Measurements from ENCODE around the gene NAA30. TPM values are rescaled to one million over a fixed set of nuclear protein-coding genes. Genes with fewer than 3 reads are reported as not detected.

The NAA30 gene
- total and polyA plus RNA-seq, 9 of the 15 experiments (the other 6 are each of a cell fraction or from before 2014, with no cell fraction given) = 2.2 to 8.0 (median 6.9) TPM

DNA sequence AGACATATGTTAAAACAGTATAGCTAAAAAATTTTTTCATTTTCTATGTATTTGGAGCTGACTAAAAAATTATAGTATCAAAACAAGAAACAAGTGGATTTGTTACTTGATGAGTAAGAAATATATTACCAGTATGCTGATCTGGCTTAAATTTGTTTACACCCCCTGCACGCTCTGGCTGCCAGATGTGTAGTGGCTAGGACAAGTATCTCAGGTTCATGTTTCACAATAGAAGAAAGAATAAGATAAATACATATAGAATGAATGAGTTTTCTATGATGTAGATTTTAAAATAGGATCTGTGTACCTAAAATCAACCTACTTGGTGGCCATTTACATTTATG lies 13.1 kb downstream of the NAA30 start:
- no peaks in the 10 kb centered on the region for H3K9me1 ChIP-seq (ENCODE audit: control insufficient read depth, insufficient read depth, low read length)
- no peak for ATAC-seq
- TF ChIP-seq SAFB (IDR thresholded peaks at IDR 0.05; ENCODE audit: borderline replicate concordance, low read depth, low read length) (no peak), ZNF764 (CRISPR knock-in tag; IDR thresholded peaks at IDR 0.05; ENCODE audit: low read depth) (no peak), ZNF197 (CRISPR knock-in tag; IDR thresholded peaks at IDR 0.05; ENCODE audit: low read depth) (no peak), CREB3L1 (IDR thresholded peaks at IDR 0.05; ENCODE audit: borderline replicate concordance, low read depth) (no peak), KDM2B (CRISPR knock-in tag; IDR thresholded peaks at IDR 0.05) (no peak), HMGN3 (IDR thresholded peaks at IDR 0.05; ENCODE audit: borderline replicate concordance, extremely low read depth, insufficient read length, low read depth, low read length) (no peak), TAL1 (IDR thresholded peaks at IDR 0.05) (no peak), FOXM1 (IDR thresholded peaks at IDR 0.05; ENCODE audit: low read depth) (no peak), FOXM1 (CRISPR knock-in tag; IDR thresholded peaks at IDR 0.05; ENCODE audit: low read depth) (no peak), PTBP1 (IDR thresholded peaks at IDR 0.05; ENCODE audit: low read depth, low read length) (no peak), RBFOX2 (IDR thresholded peaks at IDR 0.05; ENCODE audit: low read depth, low read length) (no peak), MTA3 (IDR thresholded peaks at IDR 0.05; ENCODE audit: borderline replicate concordance) (no peak), ETV1 (tag; conservative IDR thresholded peaks at IDR 0.05; ENCODE audit: low read depth) (no peak), GTF2A2 (tag; IDR thresholded peaks at IDR 0.05) (no peak), STAT5A (IDR thresholded peaks at IDR 0.05; ENCODE audit: borderline replicate concordance, low read length) (no peak), KLF16 (IDR thresholded peaks at IDR 0.05) (no peak), BRD9 (IDR thresholded peaks at IDR 0.05; ENCODE audit: low read depth, partially characterized antibody) (no peak)
- TF ChIP-seq, protein P1, sequence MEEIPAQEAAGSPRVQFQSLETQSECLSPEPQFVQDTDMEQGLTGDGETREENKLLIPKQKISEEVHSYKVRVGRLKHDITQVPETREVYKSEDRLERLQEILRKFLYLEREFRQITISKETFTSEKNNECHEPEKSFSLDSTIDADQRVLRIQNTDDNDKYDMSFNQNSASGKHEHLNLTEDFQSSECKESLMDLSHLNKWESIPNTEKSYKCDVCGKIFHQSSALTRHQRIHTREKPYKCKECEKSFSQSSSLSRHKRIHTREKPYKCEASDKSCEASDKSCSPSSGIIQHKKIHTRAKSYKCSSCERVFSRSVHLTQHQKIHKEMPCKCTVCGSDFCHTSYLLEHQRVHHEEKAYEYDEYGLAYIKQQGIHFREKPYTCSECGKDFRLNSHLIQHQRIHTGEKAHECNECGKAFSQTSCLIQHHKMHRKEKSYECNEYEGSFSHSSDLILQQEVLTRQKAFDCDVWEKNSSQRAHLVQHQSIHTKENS (CRISPR knock-in tag; IDR thresholded peaks at IDR 0.05) = no peak
- TF ChIP-seq, protein P2, sequence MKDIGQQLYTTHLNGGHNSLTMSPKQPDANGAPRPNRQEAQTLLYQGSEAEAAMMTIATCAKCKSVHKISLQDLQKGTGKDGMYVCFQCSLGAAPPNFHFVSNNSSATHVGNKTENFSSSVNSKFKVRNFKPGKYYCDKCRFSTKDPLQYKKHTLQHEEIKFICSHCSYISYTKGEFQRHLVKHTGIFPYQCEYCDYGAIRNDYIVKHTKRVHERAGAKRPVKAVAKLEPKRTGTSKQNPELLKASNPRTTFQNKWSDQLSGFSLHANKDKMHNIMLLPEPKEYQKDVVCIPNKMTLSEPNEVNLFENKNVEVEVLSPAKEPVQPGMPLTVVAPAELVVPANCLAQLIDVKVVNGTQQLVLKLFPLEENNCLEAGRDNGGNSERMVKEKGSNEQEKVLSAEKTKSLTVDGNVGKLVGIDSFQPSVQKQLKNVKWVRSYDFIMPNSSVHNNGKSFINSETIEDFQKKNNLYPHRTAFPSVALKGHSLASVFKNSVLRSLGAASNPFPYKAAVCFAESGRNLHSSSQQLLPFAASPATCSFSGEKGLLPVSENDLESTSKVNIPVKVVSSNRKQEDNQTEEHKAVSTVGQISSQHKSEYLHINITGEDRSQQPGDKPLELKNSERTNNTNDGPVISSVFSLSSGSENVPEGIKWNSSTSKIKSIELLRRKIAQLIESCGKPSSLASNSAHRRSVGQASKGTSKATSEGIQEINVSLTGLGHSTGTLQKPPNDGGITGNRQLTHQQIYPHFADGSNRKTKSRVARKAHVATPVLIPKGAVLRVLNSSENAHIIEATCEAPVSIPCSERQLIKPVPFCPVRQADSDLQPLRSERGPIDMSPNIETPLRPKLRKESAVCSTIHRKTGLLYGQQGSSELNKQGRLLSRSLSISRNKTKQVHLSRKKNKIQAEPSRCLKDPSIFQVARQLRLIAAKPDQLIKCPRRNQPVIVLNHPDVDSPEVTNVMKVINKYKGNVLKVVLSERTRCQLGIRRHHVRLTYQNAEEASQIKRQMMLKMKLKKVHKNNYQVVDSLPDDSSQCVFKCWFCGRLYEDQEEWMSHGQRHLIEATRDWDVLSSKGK (CRISPR knock-in tag; IDR thresholded peaks at IDR 0.05) = no peak
- H3K4me1 ChIP-seq (replicated peaks in 1 of 2; ENCODE audit: control insufficient read depth in 2 of 2, insufficient read depth in 2 of 2, low read length in 2 of 2) = no peaks in the 10 kb centered on the region
- H2AFZ ChIP-seq (ENCODE audit: low read depth, low read length) = no peak overlapping the region
- H3K79me2 ChIP-seq (ENCODE audit: control insufficient read depth, insufficient read depth, low read length) = no peaks in the 10 kb centered on the region; the same call in 2 of the 3 replicates
- DNase-seq (ENCODE audit: extremely low read depth in 1 of 4, low spot score in 3 of 4) = no peak
- H3K36me3 ChIP-seq (ENCODE audit: control insufficient read depth, insufficient read depth, low read length) = peaks cover 24% of the 10 kb centered on the region; the same call in 1 of the 3 replicates
- FAIRE-seq = no peak
- no peak overlapping the region for H3K4me3 ChIP-seq
- CTCF ChIA-PET (ENCODE audit: low intra/inter-chr PET ratio) = no interaction called here
- no peak overlapping the region for H3K4me2 ChIP-seq (ENCODE audit: insufficient read depth, low read length)
- no peaks in the 10 kb centered on the region for H4K20me1 ChIP-seq (replicated peaks; ENCODE audit: control insufficient read depth, insufficient read depth, low read length)
- WGBS (ENCODE audit: insufficient coverage, low coverage, missing lambda C conversion rate) = 100% methylated on average over 1 of the region's 1 CpG
- no peak overlapping the region for H3K27ac ChIP-seq (ENCODE audit: extremely low read depth, low read depth, low read length)
- no TSS peak for BruUV-seq (replicated peaks)
- intact Hi-C loops (cut with micrococcal nuclease) (no loop called here), in situ Hi-C loops (cut with MboI) (no loop called here)
- no peaks in the 10 kb centered on the region for H3K27me3 ChIP-seq (ENCODE audit: control insufficient read depth in 2 of 2, insufficient read depth in 2 of 2, low read length in 2 of 2)
- POLR2A ChIA-PET = interaction anchor here (0.6 kb wide), 1 partner anchor 468 kb away, joined by 3 read pairs; no protein-coding TSS in a partner anchor
- no peaks in the 10 kb centered on the region for H3K9me3 ChIP-seq (replicated peaks; ENCODE audit: control insufficient read depth, insufficient read depth, low read depth, low read length)
- H3K9ac ChIP-seq (ENCODE audit: insufficient read depth in 1 of 2, low read depth in 2 of 2, low read length in 2 of 2) = no peak overlapping the region
